ENCODE data around the gene TK1.
"Not testable (repeated sequence)": the region's sequence is repeated elsewhere in the genome, so short reads cannot be mapped to it uniquely, and the experiment has no call there.

TK1 gene

GRCh38 chr17:78141437-78142118 lies 45.3 kb downstream of the TK1 start:
- DNase-seq (ENCODE audit: low spot score) = no peak
- TF ChIP-seq CTCF (IDR thresholded peaks at IDR 0.05; ENCODE audit: borderline replicate concordance, control extremely low read depth, extremely low read depth, insufficient read depth, missing control alignments) = no peak
- in situ Hi-C loops (cut with MboI; ENCODE audit: low sequenced_read_pairs, unreplicated experiment) = no loop called here

GRCh38 chr17:78140169-78141051 lies 46.4 kb downstream of the TK1 start:
- peak; percentile 98 for DNase-seq (ENCODE audit: low spot score)
- in situ Hi-C loops (cut with MboI; ENCODE audit: low sequenced_read_pairs, unreplicated experiment) = no loop called here
- no peak for TF ChIP-seq CTCF (IDR thresholded peaks at IDR 0.05; ENCODE audit: borderline replicate concordance, control extremely low read depth, extremely low read depth, insufficient read depth, missing control alignments)

- in situ Hi-C loops (cut with MboI; ENCODE audit: low sequenced_read_pairs, unreplicated experiment); DNase-seq (ENCODE audit: low spot score): not testable (repeated sequence)
Measured at GRCh38 chr17:78139861-78140168, 47.0 kb downstream of the TK1 start.

- no peak for TF ChIP-seq CTCF (IDR thresholded peaks at IDR 0.05; ENCODE audit: borderline replicate concordance, control extremely low read depth, extremely low read depth, insufficient read depth, missing control alignments)
- in situ Hi-C loops (cut with MboI; ENCODE audit: low sequenced_read_pairs, unreplicated experiment) = no loop called here
- DNase-seq (ENCODE audit: low spot score) = no peak
Measured at GRCh38 chr17:78138204-78139060, 48.4 kb downstream of the TK1 start.

GRCh38 chr17:78137392-78138203 lies 49.3 kb downstream of the TK1 start:
- no peak for DNase-seq (ENCODE audit: low spot score)
- peak; percentile 47 for TF ChIP-seq CTCF (IDR thresholded peaks at IDR 0.05; ENCODE audit: borderline replicate concordance, control extremely low read depth, extremely low read depth, insufficient read depth, missing control alignments)
- in situ Hi-C loops (cut with MboI; ENCODE audit: low sequenced_read_pairs, unreplicated experiment) = no loop called here

- no peak for DNase-seq (ENCODE audit: low spot score)
- in situ Hi-C loops (cut with MboI; ENCODE audit: low sequenced_read_pairs, unreplicated experiment) = no loop called here
- no peak for TF ChIP-seq CTCF (IDR thresholded peaks at IDR 0.05; ENCODE audit: borderline replicate concordance, control extremely low read depth, extremely low read depth, insufficient read depth, missing control alignments)
Measured at GRCh38 chr17:78135858-78136500, 50.9 kb downstream of the TK1 start.

All from GM13976 (cell line).